Measurements from ENCODE around the gene TNFRSF8.
A peak's percentile ranks its signal among the peaks of the same experiment; 100 is the strongest.

TNFRSF8 gene

DNA sequence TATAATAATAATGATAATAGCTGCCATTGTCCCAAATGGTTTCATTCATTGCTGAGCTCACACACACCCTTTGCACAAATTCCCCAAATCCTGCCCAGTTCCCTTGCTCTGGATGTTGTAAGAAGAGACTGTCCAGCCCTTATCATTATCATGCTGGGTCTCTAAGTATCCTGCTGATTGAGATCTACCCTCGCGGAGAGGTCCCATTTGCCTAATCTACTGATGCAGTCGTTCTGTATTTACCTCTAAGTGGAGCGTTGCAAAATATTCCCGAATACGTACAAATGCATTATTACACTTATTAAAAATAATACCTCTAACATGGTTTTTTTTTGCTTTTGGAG, 51.2 kb downstream of the TNFRSF8 start:
- DNase-seq (ENCODE audit: low spot score): no peak

GRCh38 chr1:12114916-12115315, 51.8 kb downstream of the TNFRSF8 start:
- DNase-seq (ENCODE audit: low spot score): no peak

- peak; percentile 30 for DNase-seq (ENCODE audit: low spot score)
Measured at GRCh38 chr1:12121212-12122003, 58.3 kb downstream of the TNFRSF8 start.

GRCh38 chr1:12123172-12123571, 60.1 kb downstream of the TNFRSF8 start:
- no peak for DNase-seq (ENCODE audit: low spot score)

DNA sequence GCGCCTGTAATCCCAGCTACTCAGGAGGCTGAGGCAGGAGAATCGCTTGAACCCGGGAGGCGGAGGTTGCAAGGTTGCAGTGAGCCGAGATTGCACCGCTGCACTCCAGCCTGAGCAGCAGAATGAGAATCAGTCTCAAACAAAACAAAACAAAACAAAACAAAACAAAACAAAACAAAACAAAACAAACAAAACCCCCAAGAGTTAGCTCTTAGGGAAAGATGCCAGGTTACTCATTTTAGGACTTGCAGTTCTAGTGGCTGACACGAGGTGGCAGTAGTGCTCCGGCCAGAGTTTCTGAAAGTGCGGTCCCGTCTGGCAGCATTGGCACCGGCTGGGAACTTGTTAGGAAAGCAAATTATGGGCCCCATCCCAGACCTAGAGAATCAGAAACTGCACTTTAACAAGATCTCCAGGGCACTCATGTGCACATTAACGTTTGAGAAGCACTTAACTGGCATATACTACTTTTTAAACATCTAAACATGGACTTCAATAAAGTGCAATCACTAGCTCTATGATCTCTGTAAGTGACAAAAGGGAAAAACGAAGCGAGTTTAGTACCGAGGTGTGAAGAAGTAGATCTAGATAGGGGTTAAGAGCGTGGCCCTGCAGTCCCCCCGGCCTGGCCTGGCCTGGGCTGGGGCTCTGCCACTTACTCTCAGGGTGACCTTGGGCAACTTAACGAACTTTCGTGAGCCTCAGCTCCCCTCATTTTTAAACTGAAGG, 61.8 kb downstream of the TNFRSF8 start:
- DNase-seq (ENCODE audit: low spot score): peak; percentile 76

DNA sequence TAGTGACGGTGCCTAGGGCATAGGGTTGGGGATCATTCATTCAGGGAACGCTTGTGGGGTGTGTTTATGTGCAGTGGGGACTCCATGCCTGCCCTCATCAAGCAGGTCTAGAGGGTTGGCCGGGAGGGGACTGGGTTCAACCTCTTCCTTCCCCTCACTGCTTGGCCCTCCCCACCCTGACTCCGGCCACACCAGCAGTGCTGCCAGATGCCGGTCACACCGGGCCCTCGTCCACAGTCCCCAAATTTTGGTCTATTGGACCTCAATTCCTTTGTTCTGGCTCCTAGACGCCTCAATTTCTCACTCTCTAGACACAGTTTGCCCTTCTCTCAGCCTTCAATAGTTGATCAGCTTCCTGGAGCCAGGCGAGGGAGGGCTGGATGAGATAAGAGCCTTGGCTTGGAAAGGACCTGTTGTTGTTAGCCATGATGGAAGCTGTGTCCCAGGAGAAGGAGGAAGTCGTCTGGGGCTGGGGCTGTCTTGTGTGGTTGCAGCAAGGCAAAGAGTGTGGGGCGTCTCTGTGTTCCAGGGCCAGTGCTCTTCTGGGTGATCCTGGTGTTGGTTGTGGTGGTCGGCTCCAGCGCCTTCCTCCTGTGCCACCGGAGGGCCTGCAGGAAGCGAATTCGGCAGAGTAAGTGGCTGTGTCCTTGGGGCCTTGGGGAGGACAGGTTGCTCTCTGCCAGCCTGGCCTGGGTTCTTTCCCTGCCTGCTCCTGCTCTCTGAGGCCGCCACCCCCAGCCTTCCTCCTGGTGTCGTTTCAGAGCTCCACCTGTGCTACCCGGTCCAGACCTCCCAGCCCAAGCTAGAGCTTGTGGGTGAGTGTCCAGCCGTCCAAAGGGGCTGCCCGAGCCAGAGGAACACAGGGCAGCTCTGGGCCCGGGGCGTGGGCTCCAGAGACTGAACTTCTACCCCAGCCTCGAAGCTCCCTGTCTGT, 62.6 kb downstream of the TNFRSF8 start:
- no peak for DNase-seq (ENCODE audit: low spot score)

DNA sequence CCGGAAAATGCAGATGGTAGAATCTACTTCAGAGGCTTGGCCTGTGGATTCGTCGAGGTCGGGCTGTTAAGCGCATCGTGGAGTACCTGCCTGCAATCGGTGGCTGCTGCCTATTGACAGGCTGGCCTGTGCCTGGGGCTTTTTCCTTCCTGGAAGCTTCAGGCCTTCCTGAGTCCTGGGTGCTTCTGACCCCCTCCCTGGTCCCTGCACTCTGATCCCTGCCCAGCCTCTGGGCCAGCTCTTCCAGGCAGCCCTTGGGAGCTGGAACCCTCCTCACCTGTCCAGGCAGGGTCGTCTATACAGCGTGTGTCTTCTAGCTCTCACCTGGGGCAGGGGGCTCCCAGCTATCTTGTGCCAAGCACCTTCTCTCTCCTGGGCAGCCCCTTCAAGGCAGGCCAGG, 63.7 kb downstream of the TNFRSF8 start:
- DNase-seq (ENCODE audit: low spot score): no peak

- no peak for DNase-seq (ENCODE audit: low spot score)
Measured at GRCh38 chr1:12127206-12127810, 64.2 kb downstream of the TNFRSF8 start.

GRCh38 chr1:12128120-12128519, 65.0 kb downstream of the TNFRSF8 start:
- DNase-seq (ENCODE audit: low spot score): no peak

- no peak for DNase-seq (ENCODE audit: low spot score)
Measured at GRCh38 chr1:12129624-12130023, 66.5 kb downstream of the TNFRSF8 start.

DNA sequence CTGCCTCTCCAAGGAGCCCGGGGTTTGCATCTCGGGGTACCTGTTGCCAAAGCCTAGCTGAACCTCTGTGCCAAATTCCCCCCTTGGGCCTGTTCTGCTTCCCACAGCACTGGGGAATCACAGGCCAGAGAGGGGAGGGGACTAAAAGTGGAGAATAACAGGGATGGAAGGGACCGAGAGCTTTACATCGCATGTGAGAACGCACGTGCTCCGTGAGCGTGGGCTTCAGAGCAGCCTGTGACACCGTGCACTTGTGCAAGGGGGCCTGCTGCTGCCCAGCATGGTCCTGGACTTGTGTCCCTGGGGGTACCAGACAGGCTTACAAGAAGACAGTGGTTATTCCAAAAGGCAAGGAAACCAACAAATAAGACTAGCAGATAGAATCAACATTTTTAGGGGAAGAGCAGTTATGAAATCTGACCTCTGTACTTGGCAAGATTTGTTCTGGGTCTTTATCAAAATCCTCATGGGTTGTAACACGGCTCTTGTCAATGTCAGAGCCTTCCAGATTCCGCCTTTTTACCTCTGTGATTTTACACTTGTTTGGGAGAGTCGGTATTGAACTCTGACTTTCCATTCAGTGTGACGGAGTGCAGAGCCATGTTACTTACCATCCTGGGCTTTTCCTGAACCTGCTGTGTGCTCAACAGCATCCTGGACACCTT, 67.5 kb downstream of the TNFRSF8 start:
- DNase-seq (ENCODE audit: low spot score): no peak

DNA sequence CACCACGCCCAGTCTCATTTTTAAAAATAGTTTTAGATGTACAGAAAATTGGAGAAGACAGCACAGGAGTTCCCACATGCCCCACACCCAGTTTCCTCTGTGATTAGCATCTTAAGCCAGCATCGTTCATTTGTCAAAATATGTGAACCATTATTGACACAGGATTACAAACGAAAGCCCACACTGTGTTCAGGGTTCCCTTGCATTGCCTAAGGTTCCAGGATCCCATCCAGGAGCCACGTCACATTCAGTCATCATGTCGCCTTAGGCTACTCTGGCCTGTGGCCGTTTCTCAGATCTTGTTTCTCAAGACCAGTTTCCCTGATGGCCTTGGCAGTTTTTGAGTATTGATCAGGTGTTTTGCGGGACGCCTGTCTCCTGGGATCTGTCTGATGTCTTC, 69.0 kb downstream of the TNFRSF8 start:
- peak; percentile 85 for DNase-seq (ENCODE audit: low spot score)

GRCh38 chr1:12134716-12135115, 71.6 kb downstream of the TNFRSF8 start:
- DNase-seq (ENCODE audit: low spot score): no peak

DNA sequence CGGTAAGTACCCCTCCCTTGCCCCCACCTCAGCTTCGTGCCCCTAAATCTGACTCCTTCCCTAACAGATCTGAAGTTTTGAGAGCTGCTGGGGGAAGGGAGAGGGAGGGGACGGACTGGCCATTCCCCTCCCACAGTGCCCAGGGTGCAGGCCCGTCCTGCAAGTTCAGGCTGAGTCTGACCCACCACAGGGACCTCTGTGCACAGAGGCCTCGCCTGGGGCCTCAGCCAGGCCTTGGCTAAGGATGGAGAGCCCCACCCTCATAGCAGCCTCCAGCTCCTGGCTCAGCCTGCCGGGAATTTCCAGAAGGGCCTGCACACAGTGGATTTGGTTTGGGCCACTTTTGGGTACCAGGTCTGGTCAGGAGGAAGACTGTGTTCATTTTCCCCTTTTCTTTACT, 72.5 kb downstream of the TNFRSF8 start:
- peak; percentile 68 for DNase-seq (ENCODE audit: low spot score)

DNA sequence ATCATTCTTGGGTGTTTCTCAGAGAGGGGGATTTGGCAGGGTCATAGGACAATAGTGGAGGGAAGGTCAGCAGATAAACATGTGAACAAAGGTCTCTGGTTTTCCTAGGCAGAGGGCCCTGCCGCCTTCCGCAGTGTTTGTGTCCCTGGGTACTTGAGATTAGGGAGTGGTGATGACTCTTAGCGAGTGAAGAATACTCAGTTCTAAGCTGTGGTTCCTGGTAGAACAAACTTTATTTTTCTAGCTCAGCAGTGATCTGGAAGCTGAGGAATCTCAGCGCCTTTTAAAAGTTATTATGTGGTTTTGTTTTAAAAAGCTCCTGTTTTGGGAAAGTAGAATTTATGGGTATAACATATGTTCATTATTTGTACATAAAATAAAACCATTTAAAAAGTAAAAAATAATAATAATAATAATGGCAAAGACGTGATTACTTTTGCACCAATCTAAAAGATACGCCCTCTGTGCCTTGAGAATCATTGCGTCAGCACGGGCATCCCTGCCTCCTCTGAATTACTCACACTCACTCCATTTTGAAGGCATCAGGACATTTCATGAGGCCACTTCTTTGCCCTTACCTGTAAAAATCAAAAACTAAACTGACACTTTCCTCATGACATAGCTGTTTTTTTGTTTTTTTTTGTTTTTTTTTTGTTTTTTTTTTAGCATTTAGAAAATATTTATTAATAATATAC, 74.0 kb downstream of the TNFRSF8 start:
- DNase-seq (ENCODE audit: low spot score): no peak

GRCh38 chr1:12138196-12139168, 75.4 kb downstream of the TNFRSF8 start:
- no peak for DNase-seq (ENCODE audit: low spot score)

DNA sequence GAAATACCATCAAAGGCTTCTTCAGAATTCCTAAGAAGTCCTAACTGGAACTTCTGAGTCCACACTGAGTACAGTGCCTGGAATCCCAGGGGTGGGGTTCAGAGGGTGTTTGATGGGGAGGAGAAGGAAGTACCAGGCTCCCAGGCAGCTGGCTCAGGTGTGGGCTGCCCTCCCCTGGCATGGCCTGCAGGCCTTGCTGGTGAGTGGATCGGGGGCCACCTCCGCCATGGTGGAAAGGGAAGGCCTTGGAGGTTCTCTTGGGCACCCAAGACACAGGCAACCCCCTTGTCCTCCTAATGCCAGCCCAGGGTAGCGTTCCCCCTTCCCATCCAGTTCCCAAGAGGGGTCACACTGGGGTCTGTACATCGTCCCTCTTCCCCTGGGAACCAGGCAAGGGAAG, 76.9 kb downstream of the TNFRSF8 start:
- DNase-seq (ENCODE audit: low spot score): no peak

DNA sequence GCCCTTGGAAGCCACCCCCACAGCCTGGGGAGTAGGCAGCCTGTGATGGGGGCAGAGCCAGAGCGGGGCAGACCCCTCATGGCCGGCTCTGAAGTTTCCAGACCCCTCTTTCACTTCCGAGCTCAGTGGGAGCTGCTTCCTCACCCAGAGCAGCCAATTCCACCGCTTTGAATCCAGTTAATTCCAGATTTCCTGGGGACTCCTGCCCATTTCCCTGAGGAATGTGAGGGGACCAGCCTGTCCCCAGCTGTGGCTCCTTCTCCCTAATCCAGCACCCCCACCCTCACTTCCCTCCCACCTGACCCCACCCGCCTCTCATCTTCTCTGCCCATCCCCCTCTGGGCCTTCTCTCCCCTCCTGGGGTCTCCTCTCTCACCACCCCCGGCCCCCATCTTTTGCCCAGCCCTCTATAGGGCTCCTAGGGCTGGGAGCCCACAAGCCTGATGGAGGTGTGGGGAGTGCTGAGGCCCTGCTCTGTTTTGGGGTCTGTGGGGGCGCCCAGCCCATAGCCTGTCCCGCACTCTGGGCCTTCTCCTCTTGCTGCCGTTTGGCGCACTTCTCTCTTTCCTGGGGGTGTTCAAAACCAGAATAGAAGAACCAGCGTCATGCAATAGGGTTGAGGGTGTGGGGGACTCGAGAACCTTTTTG, 77.5 kb downstream of the TNFRSF8 start:
- DNase-seq (ENCODE audit: low spot score): no peak

DNA sequence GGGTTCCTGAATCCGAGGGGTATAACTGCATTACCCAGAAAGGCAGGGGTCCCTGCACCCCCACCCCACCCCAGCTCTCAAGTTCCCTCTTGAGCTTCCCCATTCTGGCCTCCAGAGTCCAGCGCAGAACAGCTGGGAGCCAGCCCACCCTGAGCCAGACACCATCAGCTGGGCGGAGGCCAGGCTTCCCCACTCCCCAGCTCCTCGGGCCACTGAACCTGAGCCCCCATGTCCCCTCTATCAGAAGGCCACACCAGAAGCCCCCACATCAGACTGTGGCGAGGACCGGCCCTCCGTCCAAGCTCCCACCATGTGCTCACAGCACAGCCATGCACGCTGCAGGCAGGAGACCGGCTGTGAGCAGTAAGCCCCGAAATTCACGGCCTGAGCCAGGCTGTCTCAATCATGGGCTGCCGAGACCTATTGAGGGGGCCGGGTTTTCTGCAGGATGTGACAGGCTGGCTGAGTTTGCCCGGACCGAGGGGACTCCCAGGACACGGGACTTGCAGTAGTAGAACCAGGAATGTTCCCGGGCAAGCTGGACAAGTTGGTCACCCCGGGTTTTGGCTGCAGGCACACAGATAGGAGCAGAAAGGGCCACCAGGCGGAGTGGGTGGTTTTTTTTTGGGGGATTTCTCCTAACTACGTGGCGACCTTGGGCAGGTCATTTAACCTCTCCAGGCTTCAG, 78.2 kb downstream of the TNFRSF8 start:
- no peak for DNase-seq (ENCODE audit: low spot score)
